A673 (cell line): ENCODE measurements around the gene CYTH1.

Experiments
- EZH2 ChIP-seq: fragments of 200-600 bp; sonication (generic); IDR thresholded peaks from 2 replicates; pipeline ENCODE4 v1.6.1; 2017; ENCODE audit warnings: borderline replicate concordance, low read depth, mild to moderate bottlenecking, mixed read lengths, antibody characterized with exemption, low read length; ENCODE audit not compliant: poor library complexity, severe bottlenecking
- TF ChIP-seq, protein P1 (sequence below): fragments of 300-800, 200-600 bp; sonication (generic); conservative IDR thresholded peaks from 2 replicates; pipeline ENCODE4 v1.5.1; 2017; ENCODE audit warnings: low read depth, mild to moderate bottlenecking, antibody characterized with exemption, low read length, moderate library complexity, mixed read lengths

GRCh38 chr17:78680436-78680835 lies 101.6 kb downstream of the CYTH1 start:
- no peak for TF ChIP-seq EZH2
- TF ChIP-seq, protein P1, sequence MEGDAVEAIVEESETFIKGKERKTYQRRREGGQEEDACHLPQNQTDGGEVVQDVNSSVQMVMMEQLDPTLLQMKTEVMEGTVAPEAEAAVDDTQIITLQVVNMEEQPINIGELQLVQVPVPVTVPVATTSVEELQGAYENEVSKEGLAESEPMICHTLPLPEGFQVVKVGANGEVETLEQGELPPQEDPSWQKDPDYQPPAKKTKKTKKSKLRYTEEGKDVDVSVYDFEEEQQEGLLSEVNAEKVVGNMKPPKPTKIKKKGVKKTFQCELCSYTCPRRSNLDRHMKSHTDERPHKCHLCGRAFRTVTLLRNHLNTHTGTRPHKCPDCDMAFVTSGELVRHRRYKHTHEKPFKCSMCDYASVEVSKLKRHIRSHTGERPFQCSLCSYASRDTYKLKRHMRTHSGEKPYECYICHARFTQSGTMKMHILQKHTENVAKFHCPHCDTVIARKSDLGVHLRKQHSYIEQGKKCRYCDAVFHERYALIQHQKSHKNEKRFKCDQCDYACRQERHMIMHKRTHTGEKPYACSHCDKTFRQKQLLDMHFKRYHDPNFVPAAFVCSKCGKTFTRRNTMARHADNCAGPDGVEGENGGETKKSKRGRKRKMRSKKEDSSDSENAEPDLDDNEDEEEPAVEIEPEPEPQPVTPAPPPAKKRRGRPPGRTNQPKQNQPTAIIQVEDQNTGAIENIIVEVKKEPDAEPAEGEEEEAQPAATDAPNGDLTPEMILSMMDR, result no peak
